Uterus (tissue), 4 donors: ENCODE results near the gene HS6ST3. TPM values are rescaled to one million over a fixed set of nuclear protein-coding genes. Genes with fewer than 3 reads are reported as not detected.

Experiments used
- DNase-seq, 2 donors: peaks; one replicate each; pipeline ENCODE4 v3.0.0-alpha.2; 2019 to 2020
- H3K27ac ChIP-seq, 2 donors: fragments of 200-600 bp; sonication (generic); 1 replicate in 1 of 2; 2 replicates in 1 of 2; pipeline ENCODE4 v1.5.1; 2016 to 2018
- H3K27me3 ChIP-seq, 2 donors: fragments of 200-600 bp; sonication (generic); one replicate each; pipeline ENCODE4 v1.5.1; 2018 to 2019; ENCODE audit warnings: control low read depth in 1 of 2
- H3K36me3 ChIP-seq, 2 donors: fragments of 200-600 bp; sonication (generic); one replicate each; pipeline ENCODE4 v1.5.1; 2019; ENCODE audit warnings: control low read depth in 1 of 2
- H3K4me1 ChIP-seq, 2 donors: fragments of 200-600 bp; sonication (generic); one replicate each; pipeline ENCODE4 v1.5.1; 2018 to 2019; ENCODE audit warnings: control low read depth in 1 of 2
- H3K4me3 ChIP-seq, 2 donors: fragments of 200-600 bp; sonication (generic); 1 replicate in 1 of 2; 2 replicates in 1 of 2; pipeline ENCODE4 v1.5.1; 2018 to 2019; ENCODE audit warnings: mild to moderate bottlenecking in 1 of 2
- H3K9me3 ChIP-seq, 2 donors: fragments of 200-600 bp; sonication (generic); one replicate each; pipeline ENCODE4 v1.5.1; 2019; ENCODE audit warnings: control low read depth in 1 of 2
- POLR2A ChIP-seq, 2 donors: fragments of 450-650 bp; IDR thresholded peaks; one replicate each; pipeline ENCODE4 v1.6.1; 2016; ENCODE audit warnings: antibody characterized with exemption in 2 of 2, mild to moderate bottlenecking in 1 of 2, moderate library complexity in 1 of 2
- intact Hi-C: fragments of 100-400 bp; cut with DNase I; formaldehyde crosslinking; loops from one replicate; pipeline ENCODE4 v1.15.1; 2023; ENCODE audit warnings: low total_unique reads
- total RNA-seq, 4 donors: library from RNA; depleted of rRNA in 3 of 4; stranded (reverse); fragments of >200 nt in 3 of 4; gene quantifications; one replicate each; pipeline versions ENCODE4 v1.1.0 to v1.2.4, GENCODE V29; 2014 to 2023
- TF ChIP-seq, protein P1 (sequence below), 4 experiments: fragments of 200-600 bp in 2 of 4; fragments of 450-650 bp in 2 of 4; sonication (generic) in 2 of 4; IDR thresholded peaks; one replicate each; pipeline ENCODE4 v1.5.1; 2016 to 2019; ENCODE audit warnings: antibody characterized with exemption in 4 of 4, mild to moderate bottlenecking in 2 of 4, moderate library complexity in 1 of 4
- donor health status: DM: yes; HTN: yes; CAD: no.

Gene HS6ST3
- total RNA-seq, 4 donors from 2014 or later, result 1.3 to 8.7 (median 5.3) TPM

GRCh38 chr13:96661612-96662011 is 571.7 kb downstream of the HS6ST3 start:
- no peaks in the 10 kb centered on the region for H3K27me3 ChIP-seq

GRCh38 chr13:96662036-96662435 is 572.1 kb downstream of the HS6ST3 start:
- Histone ChIP-seq H3K9me3 (peaks cover 0 to 7% of the 10 kb centered on the region in 2 donors), H3K27me3 (no peaks in the 10 kb centered on the region), H3K27ac (no peak overlapping the region), H3K36me3 (no peaks in the 10 kb centered on the region), H3K4me3 (no peak overlapping the region), H3K4me1 (no peaks in the 10 kb centered on the region)
- no peak for TF ChIP-seq POLR2A (IDR thresholded peaks at IDR 0.05)
- TF ChIP-seq, protein P1, sequence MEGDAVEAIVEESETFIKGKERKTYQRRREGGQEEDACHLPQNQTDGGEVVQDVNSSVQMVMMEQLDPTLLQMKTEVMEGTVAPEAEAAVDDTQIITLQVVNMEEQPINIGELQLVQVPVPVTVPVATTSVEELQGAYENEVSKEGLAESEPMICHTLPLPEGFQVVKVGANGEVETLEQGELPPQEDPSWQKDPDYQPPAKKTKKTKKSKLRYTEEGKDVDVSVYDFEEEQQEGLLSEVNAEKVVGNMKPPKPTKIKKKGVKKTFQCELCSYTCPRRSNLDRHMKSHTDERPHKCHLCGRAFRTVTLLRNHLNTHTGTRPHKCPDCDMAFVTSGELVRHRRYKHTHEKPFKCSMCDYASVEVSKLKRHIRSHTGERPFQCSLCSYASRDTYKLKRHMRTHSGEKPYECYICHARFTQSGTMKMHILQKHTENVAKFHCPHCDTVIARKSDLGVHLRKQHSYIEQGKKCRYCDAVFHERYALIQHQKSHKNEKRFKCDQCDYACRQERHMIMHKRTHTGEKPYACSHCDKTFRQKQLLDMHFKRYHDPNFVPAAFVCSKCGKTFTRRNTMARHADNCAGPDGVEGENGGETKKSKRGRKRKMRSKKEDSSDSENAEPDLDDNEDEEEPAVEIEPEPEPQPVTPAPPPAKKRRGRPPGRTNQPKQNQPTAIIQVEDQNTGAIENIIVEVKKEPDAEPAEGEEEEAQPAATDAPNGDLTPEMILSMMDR (IDR thresholded peaks at IDR 0.05), result no peak
- DNase-seq, result no peak
- intact Hi-C loops, result no loop called here

More at GRCh38 chr13:96661612-96662011, 571.7 kb downstream of the HS6ST3 start:
- Histone ChIP-seq H3K9me3 (peaks cover 0 to 7% of the 10 kb centered on the region in 2 donors), H3K4me3 (no peak overlapping the region), H3K36me3 (no peaks in the 10 kb centered on the region), H3K27ac (no peak overlapping the region), H3K4me1 (no peaks in the 10 kb centered on the region)
- TF ChIP-seq POLR2A (IDR thresholded peaks at IDR 0.05), result no peak
- TF ChIP-seq, protein P1 (IDR thresholded peaks at IDR 0.05), result no peak
- DNase-seq, result no peak
- intact Hi-C loops, result no loop called here

DNA sequence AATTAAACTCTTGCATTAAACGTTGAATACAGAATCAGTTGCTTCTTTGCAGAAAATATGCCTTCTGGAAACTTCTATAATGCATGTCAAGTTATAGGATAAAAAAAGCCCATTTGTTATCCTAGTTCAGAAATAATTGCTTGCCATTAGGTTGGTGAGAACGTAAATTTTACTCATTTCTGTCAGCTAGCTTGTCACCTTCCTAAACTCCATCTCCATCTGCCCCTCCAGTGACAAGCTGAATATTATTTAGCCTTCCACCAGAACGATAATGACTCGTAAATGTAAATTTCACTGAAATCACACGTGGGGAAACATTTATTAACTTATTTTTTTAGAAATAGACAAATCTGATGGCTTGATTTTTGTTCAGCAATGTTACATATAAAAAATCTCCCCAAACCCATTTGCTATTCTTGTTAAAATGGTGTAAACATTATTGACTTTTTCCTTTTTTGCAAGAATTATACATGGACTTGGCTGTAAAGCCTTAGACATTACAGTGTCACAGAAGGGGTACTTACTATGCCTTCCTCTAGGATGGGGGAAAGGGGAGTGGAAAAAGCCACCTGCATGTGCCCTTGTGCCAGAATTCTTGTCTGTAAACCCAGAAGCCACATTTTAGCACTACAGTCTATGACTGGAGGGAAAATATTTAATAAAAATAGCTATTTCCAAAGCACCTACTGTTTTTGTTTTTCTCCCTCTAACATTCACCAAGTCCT is 577.5 kb downstream of the HS6ST3 start:
- no peaks in the 10 kb centered on the region for H3K4me1 ChIP-seq
- no peak overlapping the region for H3K27ac ChIP-seq
- no peak for DNase-seq
- no peaks in the 10 kb centered on the region for H3K36me3 ChIP-seq
- no peaks in the 10 kb centered on the region for H3K27me3 ChIP-seq
- TF ChIP-seq POLR2A (IDR thresholded peaks at IDR 0.05), result no peak
- TF ChIP-seq, protein P1 (IDR thresholded peaks at IDR 0.05), result no peak
- no peak overlapping the region for H3K4me3 ChIP-seq
- H3K9me3 ChIP-seq, result no peaks in the 10 kb centered on the region
- intact Hi-C loops, result no loop called here

- H3K27me3 ChIP-seq, result no peaks in the 10 kb centered on the region
- no peak overlapping the region for H3K27ac ChIP-seq
- H3K4me3 ChIP-seq, result no peak overlapping the region
- no peak for DNase-seq
- no peaks in the 10 kb centered on the region for H3K36me3 ChIP-seq
- intact Hi-C loops, result no loop called here
- TF ChIP-seq POLR2A (IDR thresholded peaks at IDR 0.05), result no peak
- TF ChIP-seq, protein P1 (IDR thresholded peaks at IDR 0.05), result no peak
- no peaks in the 10 kb centered on the region for H3K4me1 ChIP-seq
- no peaks in the 10 kb centered on the region for H3K9me3 ChIP-seq
Observed at GRCh38 chr13:96671073-96671472, 581.2 kb downstream of the HS6ST3 start.

DNA sequence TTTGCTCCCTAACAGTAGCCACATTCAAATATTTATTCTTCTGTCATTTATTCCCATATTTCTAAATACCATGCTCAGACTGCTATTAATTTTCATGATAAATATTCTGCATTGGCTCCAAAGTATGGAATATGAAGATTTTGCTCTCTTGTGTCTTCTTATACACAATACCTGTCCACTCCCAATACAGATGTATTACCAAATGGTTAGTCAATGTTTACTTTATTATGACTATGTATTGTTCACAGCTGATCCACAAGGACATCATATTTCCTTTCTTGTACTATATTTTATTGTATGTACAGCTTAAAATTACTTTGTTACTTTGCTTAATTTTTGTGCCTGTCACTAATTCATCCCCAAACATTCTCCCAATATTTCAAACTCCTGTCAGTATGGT is 582.1 kb downstream of the HS6ST3 start:
- Histone ChIP-seq H3K9me3 (no peaks in the 10 kb centered on the region), H3K27me3 (no peaks in the 10 kb centered on the region), H3K27ac (no peak overlapping the region), H3K4me1 (no peaks in the 10 kb centered on the region), H3K36me3 (no peaks in the 10 kb centered on the region), H3K4me3 (no peak overlapping the region)
- TF ChIP-seq, protein P1 (IDR thresholded peaks at IDR 0.05), result no peak
- TF ChIP-seq POLR2A (IDR thresholded peaks at IDR 0.05), result no peak
- DNase-seq, result no peak
- intact Hi-C loops, result no loop called here
